TTC549 (cell line): ENCODE measurements around the gene TPT1.
"Not testable (repeated sequence)": the region's sequence is repeated elsewhere in the genome, so short reads cannot be mapped to it uniquely, and the experiment has no call there.

Source experiments
- FAIRE-seq: peaks from 2 replicates; lab custom pipeline; 2012; peaks lifted over from hg19 to GRCh38; lab: Jason Lieb, UNC

The TPT1 gene

DNA sequence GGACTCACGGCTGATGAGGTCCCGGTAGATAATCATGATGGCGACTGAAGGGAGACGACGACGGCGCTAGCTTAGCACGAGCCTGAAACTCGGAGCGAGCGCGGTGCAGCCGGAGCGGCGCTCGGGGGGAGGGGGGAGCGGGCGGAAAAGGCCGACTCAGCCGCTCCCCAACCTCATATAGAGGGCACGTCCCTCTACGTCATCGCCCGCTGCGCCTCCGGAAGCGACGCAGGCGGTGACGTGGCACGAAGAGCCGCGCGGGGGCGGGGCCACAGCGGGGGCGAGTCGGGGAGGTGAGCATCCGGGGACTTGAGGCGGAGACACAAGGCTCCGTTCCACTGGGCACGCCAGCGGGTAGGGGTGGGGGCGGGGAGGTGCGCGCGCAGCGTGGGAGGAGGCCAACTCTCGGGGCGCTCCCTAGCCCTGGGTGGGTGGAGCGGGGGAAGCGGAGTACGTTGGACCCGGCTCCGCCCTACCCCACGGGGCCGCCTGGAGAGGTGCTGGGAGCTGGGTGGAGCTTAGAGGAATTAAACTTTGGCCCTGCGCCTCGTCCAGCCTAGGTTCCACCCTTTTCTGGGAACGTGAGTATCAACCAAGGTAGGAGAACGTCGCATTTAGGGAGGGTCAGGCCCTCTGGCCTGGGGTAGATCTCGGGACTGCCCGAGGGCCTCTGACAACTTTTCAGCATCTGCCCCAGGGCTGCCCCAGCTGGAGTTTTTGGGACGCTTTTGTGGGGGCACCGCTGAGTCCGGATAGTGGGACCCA is at the start of gene TPT1:
Gene TPT1, minus strand, starts transcription at position 150 of the 765 bp plus-strand sequence. Its CDS starts 114 bp downstream, at position 36.
- FAIRE-seq: no peak

GRCh38 chr13:45390348-45390747 is 49.4 kb upstream of the TPT1 start:
- not testable (repeated sequence) for FAIRE-seq

- FAIRE-seq: no peak
Observed at GRCh38 chr13:45388664-45389063, 47.7 kb upstream of the TPT1 start.

DNA sequence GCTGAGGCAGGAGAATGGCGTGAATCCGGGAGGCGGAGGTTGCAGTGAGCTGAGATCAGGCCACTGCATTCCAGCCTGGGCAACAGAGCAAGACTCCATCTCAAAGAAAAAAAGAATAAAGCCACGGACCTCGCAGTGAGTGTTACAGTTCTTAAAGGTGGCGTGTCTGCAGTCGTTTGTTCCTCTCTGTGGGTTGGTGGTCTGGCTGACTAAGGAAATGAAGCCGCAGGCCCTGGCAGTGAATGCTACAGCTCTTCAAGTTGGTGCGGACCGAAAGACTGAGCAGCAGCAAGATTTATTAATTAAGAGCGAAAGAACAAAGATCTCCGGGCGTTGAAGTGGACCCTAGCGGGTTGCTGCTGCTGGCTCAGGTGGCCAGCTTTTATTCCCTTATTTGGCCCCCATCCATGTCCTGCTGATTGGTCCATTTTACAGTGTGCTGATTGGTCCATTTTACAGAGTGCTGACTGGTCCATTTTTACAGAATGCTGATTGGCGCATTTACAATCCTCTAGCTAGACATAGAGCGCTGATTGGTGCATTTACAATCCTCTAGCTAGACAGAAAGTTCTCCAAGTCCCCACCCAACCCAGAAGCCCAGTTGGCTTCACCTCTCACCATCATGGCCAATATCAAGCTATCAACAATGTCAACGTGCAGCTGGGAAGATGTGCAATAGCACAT is 46.1 kb upstream of the TPT1 start:
- not testable (repeated sequence) for FAIRE-seq

DNA sequence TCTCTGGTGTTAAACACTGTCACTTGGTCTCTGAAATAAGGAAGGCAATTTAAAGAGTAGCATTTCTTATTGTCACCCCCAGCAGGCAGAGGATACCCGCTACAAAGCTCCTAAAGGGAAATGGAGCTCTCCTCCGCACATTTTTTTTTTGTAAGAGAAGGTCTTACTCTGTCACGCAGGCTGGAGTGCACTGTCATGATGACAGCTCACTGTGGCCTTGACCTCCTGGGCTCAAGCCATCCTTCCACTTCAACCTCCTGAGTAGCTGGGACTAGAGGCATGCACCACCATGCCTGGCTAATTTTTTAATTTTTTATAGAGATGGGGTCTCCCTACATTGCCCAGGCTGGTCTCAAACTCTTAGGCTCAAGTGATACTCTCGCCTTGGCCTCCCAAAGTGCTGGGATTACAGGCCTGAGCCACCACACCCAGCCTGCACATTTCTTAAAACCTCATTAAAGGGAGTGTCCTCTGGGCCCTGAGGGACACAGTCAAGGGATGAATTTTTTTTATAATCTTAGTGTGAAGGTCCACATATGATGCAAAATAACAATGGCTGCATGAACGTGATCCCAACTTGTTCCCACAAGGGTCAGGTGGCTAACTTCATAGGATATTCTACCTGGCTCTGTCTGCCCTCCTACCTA is 45.0 kb upstream of the TPT1 start:
- FAIRE-seq: no peak

GRCh38 chr13:45385320-45385719 is 44.3 kb upstream of the TPT1 start:
- no peak for FAIRE-seq

DNA sequence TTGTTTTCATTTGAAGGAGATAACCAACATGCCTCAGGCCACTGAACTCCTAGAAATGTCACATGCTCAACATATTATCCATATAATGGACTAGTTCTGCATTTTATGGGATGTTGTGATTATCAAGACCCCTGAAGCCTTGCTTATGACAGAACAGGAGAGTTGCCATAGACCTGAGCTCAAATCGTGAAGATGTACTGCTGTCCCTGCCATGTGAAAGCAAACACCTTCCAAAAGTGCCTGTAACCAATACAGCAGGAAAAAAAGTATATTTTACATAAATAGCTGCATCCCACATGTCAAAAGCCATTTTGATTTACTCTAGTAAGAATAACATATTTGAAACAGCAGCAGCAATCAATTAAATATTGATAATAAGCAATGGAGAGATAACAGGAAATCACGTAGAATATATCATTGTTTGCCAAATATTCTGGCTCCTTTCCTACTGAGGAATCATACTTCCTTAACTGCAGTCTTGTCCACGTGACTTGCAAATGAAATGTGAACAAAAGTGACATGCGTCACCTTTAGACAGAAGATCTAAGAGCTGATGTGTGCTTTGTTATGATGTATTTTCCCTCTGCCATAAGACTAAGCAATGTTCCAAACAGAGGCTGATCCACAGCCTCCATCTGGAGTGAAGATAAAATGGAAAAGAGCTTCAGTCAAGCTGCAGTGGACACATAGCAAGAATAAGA is 43.6 kb upstream of the TPT1 start:
- no peak for FAIRE-seq

DNA sequence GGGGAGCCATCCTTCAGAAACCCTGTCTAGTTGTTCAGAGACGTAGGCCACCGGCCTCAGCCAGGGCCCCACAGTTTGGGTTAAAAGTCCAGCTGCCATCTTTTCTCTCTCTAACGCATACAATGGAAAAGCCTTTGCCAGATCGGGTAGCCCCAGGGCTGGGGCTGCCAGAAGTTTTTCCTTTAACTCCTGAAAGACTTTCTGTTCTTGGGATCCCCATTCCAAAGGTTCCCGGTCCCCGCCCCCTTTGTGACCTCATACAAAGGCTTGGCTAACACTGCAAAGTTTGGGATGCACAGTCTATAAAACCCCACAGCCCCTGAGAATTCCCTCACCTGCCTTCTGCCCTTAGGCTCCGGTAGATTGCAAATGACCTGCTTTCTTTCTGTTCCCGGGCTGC is 41.8 kb upstream of the TPT1 start:
- FAIRE-seq: not testable (repeated sequence)

- no peak for FAIRE-seq
Observed at GRCh38 chr13:45381196-45381595, 40.2 kb upstream of the TPT1 start.

DNA sequence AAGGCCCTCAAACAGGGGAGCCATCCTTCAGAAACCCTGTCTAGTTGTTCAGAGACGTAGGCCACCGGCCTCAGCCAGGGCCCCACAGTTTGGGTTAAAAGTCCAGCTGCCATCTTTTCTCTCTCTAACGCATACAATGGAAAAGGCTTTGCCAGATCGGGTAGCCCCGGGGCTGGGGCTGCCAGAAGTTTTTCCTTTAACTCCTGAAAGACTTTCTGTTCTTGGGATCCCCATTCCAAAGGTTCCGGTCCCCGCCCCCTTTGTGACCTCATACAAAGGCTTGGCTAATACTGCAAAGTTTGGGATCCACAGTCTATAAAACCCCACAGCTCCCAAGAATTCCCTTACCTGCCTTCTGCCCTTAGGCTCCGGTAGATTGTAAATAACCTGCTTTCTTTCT is 39.7 kb upstream of the TPT1 start:
- FAIRE-seq: not testable (repeated sequence)

DNA sequence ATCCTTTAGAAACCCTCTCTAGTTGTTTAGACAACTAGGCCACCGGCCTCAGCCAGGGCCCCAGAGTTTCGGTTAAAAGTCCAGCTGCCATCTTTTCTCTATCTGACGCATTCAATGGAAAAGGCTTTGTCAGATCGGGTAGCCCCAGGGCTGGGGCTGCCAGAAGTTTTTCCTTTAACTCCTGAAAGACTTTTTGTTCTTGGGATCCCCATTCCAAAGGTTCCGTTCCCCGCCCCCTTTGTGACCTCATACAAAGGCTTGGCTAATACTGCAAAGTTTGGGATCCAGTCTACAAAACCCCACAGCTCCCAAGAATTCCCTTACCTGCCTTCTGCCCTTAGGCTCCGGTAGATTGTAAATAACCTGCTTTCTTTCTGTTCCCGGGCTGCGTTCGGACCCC is 38.5 kb upstream of the TPT1 start:
- FAIRE-seq: not testable (repeated sequence)

GRCh38 chr13:45378786-45379185 is 37.8 kb upstream of the TPT1 start:
- not testable (repeated sequence) for FAIRE-seq

DNA sequence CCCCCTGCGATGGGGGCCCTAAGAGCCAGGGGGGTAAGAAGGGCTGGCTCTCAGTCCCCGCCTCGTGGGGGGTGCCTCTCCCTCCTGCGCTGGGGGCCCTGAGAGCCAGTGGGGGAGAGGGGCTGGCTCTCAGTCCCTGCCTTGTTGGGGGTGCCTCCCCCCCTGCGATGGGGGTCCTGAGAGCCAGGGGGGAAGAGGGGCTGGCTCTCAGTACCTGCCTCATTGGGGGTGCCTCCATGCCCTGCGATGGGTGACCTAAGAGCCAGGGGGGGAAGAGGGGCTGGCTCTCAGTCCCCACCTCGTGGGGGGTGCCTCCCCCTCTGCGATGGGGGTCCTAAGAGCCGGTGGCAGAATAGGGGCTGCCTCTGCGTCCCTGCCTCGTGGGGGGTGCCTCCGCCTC is 36.3 kb upstream of the TPT1 start:
- FAIRE-seq: not testable (repeated sequence)

GRCh38 chr13:45376651-45377050 is 35.7 kb upstream of the TPT1 start:
- FAIRE-seq: not testable (repeated sequence)

DNA sequence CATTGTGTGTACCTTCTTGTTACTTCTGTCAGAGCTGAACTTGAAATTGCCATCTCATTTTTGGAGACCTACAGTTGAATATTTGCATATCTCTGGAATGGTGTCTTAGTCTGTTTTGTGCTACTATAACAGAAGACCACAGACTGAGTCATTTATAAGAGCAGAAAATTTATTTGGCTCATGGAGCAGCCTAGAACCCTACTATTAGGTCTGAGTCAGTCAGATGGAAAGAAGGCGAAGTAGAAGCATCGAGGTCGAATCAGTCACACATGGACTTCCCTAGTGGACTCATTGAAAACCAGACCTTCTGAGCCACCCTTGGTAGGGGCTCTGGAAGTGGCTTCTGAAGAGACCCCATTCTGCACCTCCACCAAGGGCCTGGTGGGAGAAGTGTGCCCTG is 33.9 kb upstream of the TPT1 start:
- no peak for FAIRE-seq

GRCh38 chr13:45373162-45373547 is 32.2 kb upstream of the TPT1 start:
- no peak for FAIRE-seq

DNA sequence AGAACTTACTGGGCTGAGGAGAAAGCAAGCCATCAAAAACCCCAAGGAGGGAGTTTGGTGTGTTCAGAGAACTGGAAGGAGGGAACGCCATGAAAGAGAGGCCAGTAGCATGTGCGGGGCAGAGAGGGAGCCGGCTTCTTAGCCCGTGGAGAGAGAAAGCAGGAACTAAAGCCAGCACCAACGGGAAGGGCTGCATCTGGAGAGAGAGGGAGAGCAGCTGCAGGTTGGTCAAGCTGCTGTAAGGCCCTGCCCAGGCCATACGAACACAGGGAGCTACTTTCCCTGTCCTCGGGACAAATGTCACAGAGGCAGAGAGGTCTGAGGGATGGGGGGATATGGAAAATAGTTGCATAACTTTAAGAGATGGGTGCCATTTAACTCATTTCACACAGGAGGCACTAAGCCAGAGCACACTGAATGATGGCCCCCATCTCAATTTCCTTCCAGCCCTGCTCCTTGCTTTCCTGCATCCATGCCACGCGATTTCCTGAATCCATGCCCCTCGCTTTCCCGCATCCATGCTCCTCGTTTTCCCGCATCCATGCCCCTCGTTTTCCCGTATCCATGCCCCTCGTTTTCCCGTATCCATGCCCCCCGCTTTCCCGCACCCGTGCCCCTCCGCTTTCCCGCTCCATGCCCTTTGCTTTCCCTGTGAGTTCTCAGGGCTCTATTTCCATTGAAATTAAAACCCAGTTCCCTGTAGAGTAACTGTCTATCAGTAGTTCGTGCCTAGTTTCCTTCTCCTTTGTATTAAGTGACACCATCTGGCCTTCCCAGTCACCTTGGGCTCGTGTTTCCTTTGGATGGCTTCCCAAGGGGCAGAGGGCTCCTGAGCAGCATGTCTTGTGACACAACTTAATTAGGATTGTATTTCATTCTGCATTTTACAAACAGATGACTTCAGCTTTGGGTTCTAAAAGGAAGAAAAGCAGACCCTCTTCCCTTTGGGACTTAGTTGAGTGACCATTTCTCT is 31.5 kb upstream of the TPT1 start:
- FAIRE-seq: no peak

- no peak for FAIRE-seq
Observed at GRCh38 chr13:45370922-45371406, 30.0 kb upstream of the TPT1 start.

DNA sequence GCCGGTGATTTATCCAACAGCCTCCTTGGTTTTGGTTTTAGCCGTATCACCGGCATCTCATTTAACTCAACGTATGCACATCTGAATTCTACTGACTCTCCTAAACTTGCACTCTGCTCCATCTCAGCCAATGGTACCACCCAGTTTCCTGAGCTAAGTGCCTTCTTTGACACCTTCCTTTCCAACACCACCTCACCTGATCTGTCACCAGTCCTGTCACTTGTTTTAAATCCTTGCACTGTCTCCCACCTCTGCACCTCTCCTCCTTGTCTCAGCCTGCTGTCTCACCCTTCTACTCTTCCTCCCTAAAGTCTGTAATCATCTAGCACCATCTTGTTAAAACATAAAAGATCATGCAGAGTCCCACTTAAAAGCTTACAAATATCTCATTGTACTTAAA is 28.1 kb upstream of the TPT1 start:
- FAIRE-seq: no peak

DNA sequence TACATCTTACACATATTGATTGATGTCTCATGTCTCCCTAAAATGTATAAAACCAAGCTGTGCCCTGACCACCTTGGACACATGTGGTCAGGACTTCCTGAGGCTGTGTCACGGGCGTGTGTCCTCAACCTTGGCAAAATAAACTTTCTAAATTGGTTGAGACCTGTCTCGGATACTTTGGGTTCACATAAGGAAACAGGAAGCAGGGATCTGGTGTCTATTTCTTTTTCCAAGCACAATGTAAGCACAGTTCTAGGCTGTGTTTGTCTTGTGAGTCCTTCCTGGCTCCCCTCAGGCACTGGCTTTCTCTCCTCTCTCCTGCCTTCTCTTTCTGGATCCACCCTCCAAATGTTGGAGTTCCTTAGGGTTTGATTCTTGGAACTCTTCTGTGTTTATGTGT is 27.6 kb upstream of the TPT1 start:
- no peak for FAIRE-seq

- FAIRE-seq: no peak
Observed at GRCh38 chr13:45368005-45368404, 27.0 kb upstream of the TPT1 start.
